SK-N-SH (cell line): ENCODE results near the gene PLVAP.

Experiments used
- EZH2phosphoT487 ChIP-seq: fragments of 200-600 bp; sonication (generic); IDR thresholded peaks from 2 replicates; pipeline ENCODE4 v1.6.1; 2017; ENCODE audit warnings: low read depth, mixed run types, mild to moderate bottlenecking, antibody characterized with exemption, moderate library complexity, borderline replicate concordance
- POLR2AphosphoS5 ChIP-seq: IDR thresholded peaks from 2 replicates; pipeline ENCODE4 v1.6.1; 2012; ENCODE audit warnings: low read depth, low read length
- TAF1 ChIP-seq: IDR thresholded peaks from 2 replicates; pipeline ENCODE4 v1.6.1; 2012; ENCODE audit warnings: low read depth, mild to moderate bottlenecking, low read length, moderate library complexity, borderline replicate concordance
- TCF12 ChIP-seq: IDR thresholded peaks from 2 replicates; pipeline ENCODE4 v1.4.0; 2012
- YY1 ChIP-seq: IDR thresholded peaks from 2 replicates; pipeline ENCODE4 v1.4.0; 2012; ENCODE audit warnings: low read depth, mild to moderate bottlenecking
- TF ChIP-seq, protein P1 (sequence below): fragments of 200-600 bp; sonication (generic); IDR thresholded peaks from 2 replicates; pipeline ENCODE4 v1.6.1; 2017; ENCODE audit warnings: antibody characterized with exemption, mild to moderate bottlenecking, moderate library complexity
- TF ChIP-seq, protein P2 (sequence below): fragments of 150-350 bp; IDR thresholded peaks from 2 replicates; pipeline ENCODE4 v1.6.1; 2017; ENCODE audit warnings: antibody characterized with exemption, low read length, low read depth, borderline replicate concordance

DNA sequence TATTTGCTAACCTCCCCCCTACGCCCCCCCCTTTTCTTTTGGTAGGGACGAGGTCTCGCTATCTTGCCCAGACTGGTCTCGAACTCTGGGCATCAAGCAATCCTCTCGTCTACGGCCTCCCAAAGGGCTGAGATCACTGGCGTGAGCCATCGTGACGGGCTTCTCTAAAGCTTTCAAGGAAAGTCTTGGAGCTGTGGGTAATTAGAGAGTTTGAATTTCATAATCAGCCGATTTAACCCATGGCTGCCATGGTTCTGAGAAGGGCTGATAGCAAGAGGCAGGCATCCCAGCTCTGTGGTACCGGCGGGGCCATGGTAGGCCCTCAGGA lies 73.2 kb downstream of the PLVAP start:
- TF ChIP-seq TCF12 (no peak), POLR2AphosphoS5 (no peak), YY1 (no peak), TAF1 (no peak), EZH2phosphoT487 (no peak)
- TF ChIP-seq, protein P1, sequence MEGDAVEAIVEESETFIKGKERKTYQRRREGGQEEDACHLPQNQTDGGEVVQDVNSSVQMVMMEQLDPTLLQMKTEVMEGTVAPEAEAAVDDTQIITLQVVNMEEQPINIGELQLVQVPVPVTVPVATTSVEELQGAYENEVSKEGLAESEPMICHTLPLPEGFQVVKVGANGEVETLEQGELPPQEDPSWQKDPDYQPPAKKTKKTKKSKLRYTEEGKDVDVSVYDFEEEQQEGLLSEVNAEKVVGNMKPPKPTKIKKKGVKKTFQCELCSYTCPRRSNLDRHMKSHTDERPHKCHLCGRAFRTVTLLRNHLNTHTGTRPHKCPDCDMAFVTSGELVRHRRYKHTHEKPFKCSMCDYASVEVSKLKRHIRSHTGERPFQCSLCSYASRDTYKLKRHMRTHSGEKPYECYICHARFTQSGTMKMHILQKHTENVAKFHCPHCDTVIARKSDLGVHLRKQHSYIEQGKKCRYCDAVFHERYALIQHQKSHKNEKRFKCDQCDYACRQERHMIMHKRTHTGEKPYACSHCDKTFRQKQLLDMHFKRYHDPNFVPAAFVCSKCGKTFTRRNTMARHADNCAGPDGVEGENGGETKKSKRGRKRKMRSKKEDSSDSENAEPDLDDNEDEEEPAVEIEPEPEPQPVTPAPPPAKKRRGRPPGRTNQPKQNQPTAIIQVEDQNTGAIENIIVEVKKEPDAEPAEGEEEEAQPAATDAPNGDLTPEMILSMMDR, result no peak
- TF ChIP-seq, protein P2, sequence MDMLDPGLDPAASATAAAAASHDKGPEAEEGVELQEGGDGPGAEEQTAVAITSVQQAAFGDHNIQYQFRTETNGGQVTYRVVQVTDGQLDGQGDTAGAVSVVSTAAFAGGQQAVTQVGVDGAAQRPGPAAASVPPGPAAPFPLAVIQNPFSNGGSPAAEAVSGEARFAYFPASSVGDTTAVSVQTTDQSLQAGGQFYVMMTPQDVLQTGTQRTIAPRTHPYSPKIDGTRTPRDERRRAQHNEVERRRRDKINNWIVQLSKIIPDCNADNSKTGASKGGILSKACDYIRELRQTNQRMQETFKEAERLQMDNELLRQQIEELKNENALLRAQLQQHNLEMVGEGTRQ, result no peak
